MCF 10A (cell line): ENCODE data around the gene TAGLN. TPM values are rescaled to one million over a fixed set of nuclear protein-coding genes. Genes with fewer than 3 reads are reported as not detected.

Source experiments
- Bru-seq: library from RNA; stranded (reverse); fragments of 400-500 nt; gene quantifications from one replicate; lab custom pipeline; 2021; lab: Mats Ljungman, UMichigan
- BruChase-seq, 2 experiments: library from RNA; stranded (reverse); fragments of 400-500 nt; gene quantifications; one replicate each; lab custom pipeline; 2021; lab: Mats Ljungman, UMichigan
- BruUV-seq: library from RNA; stranded (reverse); fragments of 400-500 nt; replicated peaks from 2 replicates; lab custom pipeline; 2021; lab: Mats Ljungman, UMichigan
- CTCF ChIA-PET: fragments of 300-600 bp; sonication (Branson Sonifier 250); formaldehyde crosslinking; extraction: SDS; loops from one replicate; lab custom pipeline; 2021; ENCODE audit warnings: antibody characterized with exemption, inconsistent platforms; lab: Yijun Ruan, JAX
- POLR2A ChIA-PET: fragments of 300-600, 350-650 bp; sonication (Branson Sonifier 250); formaldehyde crosslinking; extraction: SDS; loops from one replicate; lab custom pipeline; 2020; ENCODE audit warnings: antibody characterized with exemption, inconsistent platforms; lab: Yijun Ruan, JAX
- DNase-seq: peaks from one replicate; pipeline ENCODE4 v3.0.0-alpha.2; 2018; ENCODE audit not compliant: unreplicated experiment
- H3K27ac Mint-ChIP-seq: one replicate; pipeline ENCODE4 v1.8.0; 2022; ENCODE audit warnings: mild to moderate bottlenecking, low read depth, mixed read lengths; ENCODE audit not compliant: unreplicated experiment
- H3K27me3 Mint-ChIP-seq: one replicate; pipeline ENCODE4 v1.8.0; 2022; ENCODE audit warnings: mixed read lengths; ENCODE audit not compliant: insufficient read depth, unreplicated experiment
- H3K36me3 Mint-ChIP-seq: one replicate; pipeline ENCODE4 v1.8.0; 2022; ENCODE audit warnings: mild to moderate bottlenecking, moderate library complexity, mixed read lengths; ENCODE audit not compliant: insufficient read depth, unreplicated experiment
- H3K4me1 Mint-ChIP-seq: one replicate; pipeline ENCODE4 v1.8.0; 2022; ENCODE audit warnings: mixed read lengths; ENCODE audit not compliant: insufficient read depth, unreplicated experiment
- H3K4me3 Mint-ChIP-seq: one replicate; pipeline ENCODE4 v1.8.0; 2022; ENCODE audit warnings: mild to moderate bottlenecking, moderate library complexity, mixed read lengths; ENCODE audit not compliant: unreplicated experiment
- H3K9me3 Mint-ChIP-seq: one replicate; pipeline ENCODE4 v1.8.0; 2022; ENCODE audit warnings: mixed read lengths; ENCODE audit not compliant: unreplicated experiment
- intact Hi-C: fragments of 100-400 bp; cut with micrococcal nuclease; formaldehyde crosslinking; loops from 2 replicates; pipeline ENCODE4 v1.14.1; 2022
- long read RNA-seq: library from polyadenylated mRNA; stranded (forward); transcript quantifications from one replicate; pipeline ENCODE4 v2.0.0, GENCODE V29; 2022
- total RNA-seq: library from RNA; stranded (reverse); gene quantifications from 2 replicates; pipeline ENCODE4 v1.2.3, GENCODE V29; 2022
- TF ChIP-seq, protein P1 (sequence below): fragments of 200-600 bp; IDR thresholded peaks from one replicate; pipeline ENCODE4 v1.8.0; 2022; ENCODE audit warnings: antibody characterized with exemption, mild to moderate bottlenecking; ENCODE audit not compliant: unreplicated experiment

Gene TAGLN
- total RNA-seq: 18.0 and 45.4 TPM in 2 replicates
- Bru-seq, nascent RNA: percentile 41 among the genes with signal in this experiment
- percentile 80 among the genes with signal in this experiment for BruChase-seq, experiment 1, labeled RNA remaining after a 6-hour chase
- BruChase-seq, experiment 2, labeled RNA remaining after a 2-hour chase: percentile 63 among the genes with signal in this experiment
- long read RNA-seq, transcript TAGLN-202 (5 exons, 928 nt): major isoform, 62 of 69 reads
- long read RNA-seq, partial matches to known transcripts: 0 of 69 reads
- long read RNA-seq, other reads (novel, unspliced or antisense): 5 of 69 reads

DNA sequence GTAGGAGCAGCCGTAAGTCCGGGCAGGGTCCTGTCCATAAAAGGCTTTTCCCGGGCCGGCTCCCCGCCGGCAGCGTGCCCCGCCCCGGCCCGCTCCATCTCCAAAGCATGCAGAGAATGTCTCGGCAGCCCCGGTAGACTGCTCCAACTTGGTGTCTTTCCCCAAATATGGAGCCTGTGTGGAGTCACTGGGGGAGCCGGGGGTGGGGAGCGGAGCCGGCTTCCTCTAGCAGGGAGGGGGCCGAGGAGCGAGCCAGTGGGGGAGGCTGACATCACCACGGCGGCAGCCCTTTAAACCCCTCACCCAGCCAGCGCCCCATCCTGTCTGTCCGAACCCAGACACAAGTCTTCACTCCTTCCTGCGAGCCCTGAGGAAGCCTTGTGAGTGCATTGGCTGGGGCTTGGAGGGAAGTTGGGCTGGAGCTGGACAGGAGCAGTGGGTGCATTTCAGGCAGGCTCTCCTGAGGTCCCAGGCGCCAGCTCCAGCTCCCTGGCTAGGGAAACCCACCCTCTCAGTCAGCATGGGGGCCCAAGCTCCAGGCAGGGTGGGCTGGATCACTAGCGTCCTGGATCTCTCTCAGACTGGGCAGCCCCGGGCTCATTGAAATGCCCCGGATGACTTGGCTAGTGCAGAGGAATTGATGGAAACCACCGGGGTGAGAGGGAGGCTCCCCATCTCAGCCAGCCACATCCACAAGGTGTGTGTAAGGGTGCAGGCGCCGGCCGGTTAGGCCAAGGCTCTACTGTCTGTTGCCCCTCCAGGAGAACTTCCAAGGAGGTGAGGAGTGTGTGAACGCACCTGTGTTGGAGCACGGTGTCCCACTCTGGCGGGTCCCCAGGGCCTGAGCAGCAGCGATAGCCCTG lies at the start of gene TAGLN:
TAGLN (plus strand) TSS at position 318 of the 863 bp plus-strand sequence. CDS start 3,644 bp downstream, outside the sequence.
- Mint-ChIP-seq H3K9me3 (no peaks in the 10 kb centered on the region), H3K4me1 (no peaks in the 10 kb centered on the region), H3K27me3 (no peaks in the 10 kb centered on the region), H3K4me3 (peak within 1 kb of the TSS; percentile 38), H3K36me3 (no peaks in the 10 kb centered on the region), H3K27ac (peak within 1 kb of the TSS; percentile 59)
- CTCF ChIA-PET: interaction anchor here (0.6 kb wide), 1 partner anchor 135 kb away, joined by 4 read pairs; no protein-coding TSS in a partner anchor
- peak; percentile 47 for DNase-seq
- TF ChIP-seq, protein P1, sequence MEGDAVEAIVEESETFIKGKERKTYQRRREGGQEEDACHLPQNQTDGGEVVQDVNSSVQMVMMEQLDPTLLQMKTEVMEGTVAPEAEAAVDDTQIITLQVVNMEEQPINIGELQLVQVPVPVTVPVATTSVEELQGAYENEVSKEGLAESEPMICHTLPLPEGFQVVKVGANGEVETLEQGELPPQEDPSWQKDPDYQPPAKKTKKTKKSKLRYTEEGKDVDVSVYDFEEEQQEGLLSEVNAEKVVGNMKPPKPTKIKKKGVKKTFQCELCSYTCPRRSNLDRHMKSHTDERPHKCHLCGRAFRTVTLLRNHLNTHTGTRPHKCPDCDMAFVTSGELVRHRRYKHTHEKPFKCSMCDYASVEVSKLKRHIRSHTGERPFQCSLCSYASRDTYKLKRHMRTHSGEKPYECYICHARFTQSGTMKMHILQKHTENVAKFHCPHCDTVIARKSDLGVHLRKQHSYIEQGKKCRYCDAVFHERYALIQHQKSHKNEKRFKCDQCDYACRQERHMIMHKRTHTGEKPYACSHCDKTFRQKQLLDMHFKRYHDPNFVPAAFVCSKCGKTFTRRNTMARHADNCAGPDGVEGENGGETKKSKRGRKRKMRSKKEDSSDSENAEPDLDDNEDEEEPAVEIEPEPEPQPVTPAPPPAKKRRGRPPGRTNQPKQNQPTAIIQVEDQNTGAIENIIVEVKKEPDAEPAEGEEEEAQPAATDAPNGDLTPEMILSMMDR: no peak
- POLR2A ChIA-PET: interaction anchor here (0.7 to 0.9 kb wide), 4 partner anchors 32 to 390 kb away, joined by 3 read pairs; partner anchors contain the start of gene PAFAH1B2
- TSS peak; percentile 32 for BruUV-seq
- intact Hi-C loops: no loop called here

DNA sequence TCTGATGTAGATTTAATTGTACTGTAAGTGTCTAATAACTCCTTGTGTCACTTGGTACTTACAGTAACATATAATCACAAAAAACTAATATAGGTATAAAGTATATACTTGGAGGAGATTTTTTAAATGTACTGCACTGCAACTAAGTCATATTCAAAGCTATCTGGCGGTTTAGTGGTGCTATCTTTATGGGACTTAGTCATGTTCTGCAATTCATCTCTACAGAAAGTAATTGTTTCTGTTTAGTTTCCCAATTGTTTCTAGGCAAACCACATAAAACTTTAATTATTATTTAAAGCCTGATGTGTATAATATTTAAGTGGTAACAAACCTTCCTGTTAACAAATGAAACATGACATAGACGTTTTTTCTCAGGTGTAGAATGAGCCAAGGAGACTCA lies 47.1 kb upstream of the TAGLN start:
- DNase-seq: no peak
- H3K27ac Mint-ChIP-seq: no peak overlapping the region
- no TSS peak for BruUV-seq

GRCh38 chr11:117154468-117154867 lies 44.7 kb upstream of the TAGLN start:
- Mint-ChIP-seq H3K36me3 (peaks cover 83% of the 10 kb centered on the region), H3K27me3 (no peaks in the 10 kb centered on the region), H3K4me3 (no peak overlapping the region), H3K9me3 (no peaks in the 10 kb centered on the region), H3K4me1 (no peaks in the 10 kb centered on the region), H3K27ac (no peak overlapping the region)
- intact Hi-C loops: no loop called here
- CTCF ChIA-PET: interaction anchor here (1.9 kb wide), 1 partner anchor 8 kb away, joined by 4 read pairs; no protein-coding TSS in a partner anchor
- POLR2A ChIA-PET: interaction anchor here (3.9 kb wide), 1 partner anchor 10 kb away, joined by 27 read pairs; the partner anchor contains the start of gene PAFAH1B2
- TF ChIP-seq, protein P1: no peak
- DNase-seq: no peak
- BruUV-seq: no TSS peak

More for the DNA sequence above, 47.1 kb upstream of the TAGLN start:
- intact Hi-C loops: no loop called here
- Mint-ChIP-seq H3K27me3 (no peaks in the 10 kb centered on the region), H3K36me3 (peaks cover 85% of the 10 kb centered on the region), H3K9me3 (no peaks in the 10 kb centered on the region), H3K4me1 (no peaks in the 10 kb centered on the region), H3K4me3 (no peak overlapping the region)
- CTCF ChIA-PET: interaction anchor here (0.7 to 0.9 kb wide), 2 partner anchors 26 to 281 kb away, joined by 3 to 4 read pairs; no protein-coding TSS in a partner anchor
- POLR2A ChIA-PET: interaction anchor here (1.4 kb wide), 1 partner anchor 8 kb away, joined by 5 read pairs; the partner anchor contains the start of gene PAFAH1B2
- TF ChIP-seq, protein P1: no peak
